Astrocyte of the cerebellum (primary cell): ENCODE data around the gene FBXW8.

Experiments
- DNase-seq: peaks from one replicate; pipeline ENCODE4 v3.0.0-alpha.2; 2011; ENCODE audit warnings: low read depth
- H3K4me3 ChIP-seq: 2 replicates; pipeline ENCODE4 v1.5.1; 2011; ENCODE audit warnings: mild to moderate bottlenecking, low read depth, low read length, moderate library complexity
- in situ Hi-C: cut with HindIII; loops from 2 replicates; pipeline ENCODE4 v1.10.0; 2017; ENCODE audit warnings: low sequenced_read_pairs
- TF ChIP-seq, protein P1 (sequence below): IDR thresholded peaks from 2 replicates; pipeline ENCODE4 v1.5.1; 2012; ENCODE audit warnings: low read length, low read depth, moderate library complexity, mild to moderate bottlenecking; ENCODE audit errors: missing control alignments

The FBXW8 gene

DNA sequence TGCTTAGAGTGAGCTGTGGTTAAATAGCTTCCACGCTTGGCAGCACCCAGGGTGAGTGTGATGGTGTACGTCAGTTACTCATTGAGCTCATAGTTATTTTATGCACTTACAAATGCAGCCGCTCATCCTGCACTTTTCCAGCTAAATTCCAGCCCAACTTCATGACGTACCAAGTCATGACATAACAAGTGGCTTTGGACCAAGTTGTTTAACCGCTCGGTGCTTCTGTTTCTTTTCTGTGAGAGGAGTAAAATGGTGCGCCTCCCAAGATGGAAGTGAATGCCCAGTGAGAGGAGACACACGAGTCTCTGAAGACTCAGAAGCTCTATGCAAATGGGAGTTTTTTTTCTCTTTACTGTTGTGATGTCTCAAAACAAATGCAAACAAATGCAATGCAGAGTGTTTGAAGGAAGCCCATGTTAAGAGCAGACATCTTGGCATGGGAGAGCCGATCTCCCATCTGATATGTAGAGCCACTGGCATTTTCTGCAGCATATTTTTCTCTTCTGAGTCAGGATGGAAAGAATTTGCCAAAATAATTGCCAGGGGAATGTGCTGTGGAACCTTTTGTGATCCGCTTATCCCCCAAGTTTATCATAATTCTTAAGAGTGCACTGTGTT lies 72.2 kb downstream of the FBXW8 start:
- TF ChIP-seq, protein P1, sequence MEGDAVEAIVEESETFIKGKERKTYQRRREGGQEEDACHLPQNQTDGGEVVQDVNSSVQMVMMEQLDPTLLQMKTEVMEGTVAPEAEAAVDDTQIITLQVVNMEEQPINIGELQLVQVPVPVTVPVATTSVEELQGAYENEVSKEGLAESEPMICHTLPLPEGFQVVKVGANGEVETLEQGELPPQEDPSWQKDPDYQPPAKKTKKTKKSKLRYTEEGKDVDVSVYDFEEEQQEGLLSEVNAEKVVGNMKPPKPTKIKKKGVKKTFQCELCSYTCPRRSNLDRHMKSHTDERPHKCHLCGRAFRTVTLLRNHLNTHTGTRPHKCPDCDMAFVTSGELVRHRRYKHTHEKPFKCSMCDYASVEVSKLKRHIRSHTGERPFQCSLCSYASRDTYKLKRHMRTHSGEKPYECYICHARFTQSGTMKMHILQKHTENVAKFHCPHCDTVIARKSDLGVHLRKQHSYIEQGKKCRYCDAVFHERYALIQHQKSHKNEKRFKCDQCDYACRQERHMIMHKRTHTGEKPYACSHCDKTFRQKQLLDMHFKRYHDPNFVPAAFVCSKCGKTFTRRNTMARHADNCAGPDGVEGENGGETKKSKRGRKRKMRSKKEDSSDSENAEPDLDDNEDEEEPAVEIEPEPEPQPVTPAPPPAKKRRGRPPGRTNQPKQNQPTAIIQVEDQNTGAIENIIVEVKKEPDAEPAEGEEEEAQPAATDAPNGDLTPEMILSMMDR: no peak
- DNase-seq: peak; percentile 35
- in situ Hi-C loops: no loop called here
- no peak overlapping the region for H3K4me3 ChIP-seq

DNA sequence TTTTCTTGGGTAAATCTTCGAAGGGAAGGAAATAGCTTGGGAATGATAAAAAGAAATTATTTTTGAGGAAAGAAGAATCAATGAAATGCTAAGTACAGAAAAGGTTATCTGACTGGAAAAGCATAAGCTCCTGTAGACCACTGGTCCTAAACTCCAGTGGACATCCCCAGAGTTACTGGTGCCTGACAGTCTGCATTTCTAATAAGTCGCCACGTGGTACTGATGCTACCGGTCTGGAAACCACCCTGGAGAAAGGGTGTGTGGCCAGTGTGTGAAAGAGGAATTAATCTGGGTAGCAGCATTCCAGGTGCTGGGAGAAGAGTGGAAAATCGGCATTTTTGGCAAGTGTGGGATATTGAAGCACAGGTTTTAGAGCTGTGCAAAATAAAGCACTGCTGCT lies 73.3 kb downstream of the FBXW8 start:
- in situ Hi-C loops: no loop called here
- no peak for DNase-seq
- H3K4me3 ChIP-seq: no peak overlapping the region
- TF ChIP-seq, protein P1: no peak

DNA sequence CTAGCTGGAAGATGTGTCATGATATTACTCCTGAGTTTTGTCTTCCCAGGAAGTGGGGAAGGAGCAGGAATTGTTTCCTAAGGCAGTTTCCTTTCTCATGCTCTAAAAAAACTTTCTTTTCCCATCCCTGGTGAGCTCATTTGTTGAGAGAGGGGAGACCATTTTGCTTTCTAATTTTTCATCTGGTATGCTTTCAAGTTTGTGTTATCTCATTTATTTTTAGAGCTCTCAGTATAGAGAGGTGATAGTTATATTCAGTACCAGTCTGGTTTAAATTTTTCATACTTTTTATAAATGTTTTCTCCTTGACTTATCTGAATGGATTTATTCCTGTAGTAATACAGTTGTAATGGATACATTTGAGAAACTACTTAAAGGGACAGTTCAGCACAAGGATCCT lies 79.6 kb downstream of the FBXW8 start:
- DNase-seq: no peak
- TF ChIP-seq, protein P1: no peak
- no peak overlapping the region for H3K4me3 ChIP-seq
- in situ Hi-C loops: no loop called here

DNA sequence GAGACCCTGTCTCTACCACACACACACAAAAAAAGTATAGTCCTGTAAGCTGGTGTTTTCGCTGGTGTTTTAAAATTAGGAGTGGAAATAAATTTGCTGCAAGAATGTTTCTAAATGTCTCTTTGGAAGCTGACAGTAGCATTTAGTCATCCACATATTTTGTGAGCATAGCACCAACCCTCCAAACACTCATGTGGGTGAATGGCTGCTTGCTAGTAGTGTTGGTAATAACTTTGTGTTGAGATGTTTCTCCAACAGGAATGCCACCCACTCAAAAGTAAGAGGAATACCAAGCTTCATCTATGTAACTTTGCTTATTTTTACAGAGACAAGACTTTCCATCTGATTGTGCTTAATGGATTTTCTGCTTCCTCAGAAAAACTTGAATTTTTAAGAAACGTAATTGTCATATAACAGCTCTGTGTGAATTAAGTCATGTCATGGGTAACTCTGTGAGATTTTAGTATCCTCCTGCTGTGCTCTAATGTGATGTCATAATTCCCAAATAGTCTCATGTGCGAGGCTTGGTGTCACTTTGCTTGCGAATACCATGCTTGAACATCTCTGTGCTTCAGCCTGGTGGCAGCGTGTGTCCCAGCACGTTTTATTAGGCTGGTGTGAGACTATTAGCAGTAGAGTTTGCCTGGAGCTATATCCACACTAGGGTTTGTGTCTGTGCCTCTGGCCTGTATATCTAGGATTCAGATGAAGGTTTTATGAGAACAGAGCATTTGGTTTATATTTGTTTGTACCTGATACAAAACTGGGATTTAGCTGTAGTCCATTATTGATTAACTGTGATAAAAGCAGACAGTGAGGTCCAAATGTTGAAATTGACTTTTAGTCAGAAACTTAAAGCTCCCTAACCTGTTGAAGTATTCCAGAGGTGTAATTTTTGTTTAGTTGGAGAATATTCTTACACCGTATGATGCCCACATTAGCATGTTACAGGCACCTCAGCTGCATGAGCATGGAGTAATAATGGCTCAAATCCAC lies 80.5 kb downstream of the FBXW8 start:
- in situ Hi-C loops: no loop called here
- H3K4me3 ChIP-seq: no peak overlapping the region
- DNase-seq: no peak
- TF ChIP-seq, protein P1: no peak

DNA sequence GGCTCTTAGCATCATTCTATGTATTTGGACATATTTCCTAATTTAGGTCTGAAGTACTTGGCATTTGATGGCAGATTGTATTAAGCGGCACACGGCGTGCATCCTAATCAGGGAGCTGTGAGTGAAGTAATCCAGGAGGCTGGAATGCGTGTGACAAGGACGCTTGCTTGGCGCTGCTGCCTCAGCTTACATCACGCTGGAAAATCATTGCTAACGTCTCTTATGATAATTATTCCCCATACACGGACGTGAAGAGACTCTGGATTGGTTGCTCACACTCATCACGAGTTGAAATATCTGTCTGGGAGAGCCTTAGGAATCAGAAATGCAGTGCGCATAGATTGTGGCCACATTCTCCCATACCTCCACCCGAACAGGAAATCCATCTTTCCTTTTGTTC lies 85.3 kb downstream of the FBXW8 start:
- in situ Hi-C loops: no loop called here
- no peak for DNase-seq

DNA sequence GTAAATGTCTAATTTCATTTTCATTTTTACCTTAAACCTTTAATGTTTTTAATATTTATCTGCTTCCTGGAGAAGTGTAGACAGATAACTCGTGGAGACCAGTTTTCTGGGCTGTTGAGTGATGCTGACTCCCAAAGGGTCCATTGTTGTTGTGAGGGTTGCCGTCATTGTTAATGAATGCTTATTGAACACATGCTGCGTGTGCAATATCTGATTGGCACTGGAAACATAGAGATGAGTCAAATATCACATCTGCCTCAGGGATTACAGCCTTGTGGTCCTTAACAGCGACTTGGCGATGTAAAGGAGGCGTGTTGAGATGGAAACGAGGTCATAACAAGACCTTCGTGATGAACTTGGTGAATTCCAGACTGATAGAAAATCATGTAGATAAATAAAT lies 85.9 kb downstream of the FBXW8 start:
- TF ChIP-seq, protein P1: no peak
- H3K4me3 ChIP-seq: no peak overlapping the region
- DNase-seq: no peak
- in situ Hi-C loops: no loop called here

More for the DNA sequence above, 85.3 kb downstream of the FBXW8 start:
- no peak overlapping the region for H3K4me3 ChIP-seq
- TF ChIP-seq, protein P1: no peak
